Aorta (tissue), 5 donors: ENCODE results near the gene PTPRN2. TPM values are rescaled to one million over a fixed set of nuclear protein-coding genes. Genes with fewer than 3 reads are reported as not detected.

Experiments used
- ATAC-seq: fragments of 200-7000 bp; cut with Tn5 transposase; one replicate; pipeline ENCODE4 v1.9.1; 2022; ENCODE audit warnings: moderate library complexity; ENCODE audit not compliant: low FRiP score
- DNase-seq, 2 donors: peaks; one replicate each; pipeline ENCODE4 v3.0.0-alpha.2; 2020
- H3K27ac ChIP-seq, 2 donors: one replicate each; pipeline ENCODE4 v1.5.1; 2013; ENCODE audit warnings: low read length in 2 of 2, mild to moderate bottlenecking in 2 of 2, moderate library complexity in 2 of 2, control low read depth in 1 of 2, inconsistent platforms in 1 of 2, low read depth in 1 of 2
- H3K27me3 ChIP-seq, 2 donors: one replicate each; pipeline ENCODE4 v1.6.1; 2013; ENCODE audit warnings: control low read depth in 1 of 2, low read length in 1 of 2, mild to moderate bottlenecking in 1 of 2, moderate library complexity in 1 of 2; ENCODE audit not compliant: insufficient read depth in 2 of 2, control insufficient read depth in 1 of 2
- H3K36me3 ChIP-seq, 2 donors: one replicate each; pipeline ENCODE4 v1.6.1; 2013; ENCODE audit warnings: control low read depth in 1 of 2, low read length in 1 of 2, mild to moderate bottlenecking in 1 of 2; ENCODE audit not compliant: insufficient read depth in 2 of 2, control insufficient read depth in 1 of 2
- H3K4me1 ChIP-seq, 2 donors: one replicate each; pipeline ENCODE4 v1.6.1; 2013; ENCODE audit warnings: low read length in 2 of 2, control low read depth in 1 of 2, mild to moderate bottlenecking in 1 of 2, moderate library complexity in 1 of 2; ENCODE audit not compliant: insufficient read depth in 2 of 2, control insufficient read depth in 1 of 2
- H3K4me3 ChIP-seq, 2 donors: one replicate each; pipeline ENCODE4 v1.5.1; 2013; ENCODE audit warnings: low read length in 2 of 2, control low read depth in 1 of 2, mild to moderate bottlenecking in 1 of 2
- H3K9me3 ChIP-seq: one replicate; pipeline ENCODE4 v1.6.1; 2013; ENCODE audit warnings: mild to moderate bottlenecking, low read length; ENCODE audit not compliant: control insufficient read depth
- WGBS, 2 donors: extraction: QIAGEN DNeasy Blood & Tissue Kit; methylation state at CpG; one replicate each; pipeline ENCODE4 v1.1.7; 2013; 5-methylcytosine and 5-hydroxymethylcytosine counted together
- intact Hi-C, 2 donors: fragments of 100-400 bp; cut with DNase I; formaldehyde crosslinking; loops; one replicate each; pipeline versions ENCODE4 v1.14.2 to v1.15.0; 2022
- polyA plus RNA-seq, 2 donors: library from polyadenylated mRNA; stranded (reverse); fragments of 200-250 nt; gene quantifications; one replicate each; pipeline ENCODE4 v1.2.3, GENCODE V29; 2013
- total RNA-seq, 2 donors: library from RNA; stranded (reverse); fragmentation: NEBNext Ultra II Directional; extraction: Animal tissue kit (Norgen Biotek cat#: 25700); gene quantifications; one replicate each; pipeline ENCODE4 v1.2.1, GENCODE V29; 2021
- donor health status: healthy with polysubstance abuse.
- donor health status: Bipolar disorder and iron deficiency.
- donor health status: DM: no; HTN: no; CAD: no.
- donor health status: DM: no; HTN: no; CAD: no.
- donor health status: DM: yes; HTN: yes; CAD: no.

The PTPRN2 gene
- total and polyA plus RNA-seq, 4 donors, result 0.67 to 3.3 (median 1.4) TPM

DNA sequence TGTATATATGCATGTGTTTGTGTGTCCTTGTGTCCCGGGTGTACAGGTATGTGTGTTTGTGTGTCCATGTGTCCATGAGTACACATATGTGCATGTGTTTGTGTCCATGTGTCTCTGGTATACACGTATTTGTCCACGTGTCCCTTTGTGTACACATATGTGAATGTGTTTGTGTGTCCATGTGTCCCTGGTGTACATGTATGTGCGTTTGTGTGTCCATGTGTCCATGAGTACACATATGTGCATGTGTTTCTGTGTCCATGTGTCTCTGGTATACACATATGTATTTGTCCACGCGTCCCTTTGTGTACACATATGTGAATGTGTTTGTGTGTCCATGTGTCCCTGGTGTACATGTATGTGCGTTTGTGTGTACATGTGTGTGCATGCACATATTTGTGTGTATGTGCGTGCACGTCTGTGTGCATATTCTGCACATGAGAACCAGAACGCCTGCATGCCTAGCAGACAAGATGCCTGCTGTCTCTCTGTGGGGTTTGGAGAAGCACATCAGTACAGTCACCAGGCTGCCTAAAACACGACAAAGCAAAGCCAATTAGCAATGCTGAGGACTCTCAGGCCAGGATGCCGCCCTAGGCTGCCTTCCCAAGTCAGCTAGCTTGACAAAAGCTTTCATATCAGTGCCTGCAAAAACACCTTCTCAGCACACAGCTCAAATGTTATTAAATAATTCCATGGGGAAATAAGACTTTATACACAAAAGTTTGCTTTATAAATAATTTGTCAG is 327.8 kb downstream of the PTPRN2 start:
- no peak overlapping the region for H3K27ac ChIP-seq
- no peak for ATAC-seq
- H3K4me1 ChIP-seq, result no peaks in the 10 kb centered on the region
- peak in 1 of 2 donors; percentile 14 for DNase-seq
- 78 to 79% methylated on average over 12 of the region's 12 CpGs for WGBS, 2 donors
- no peak overlapping the region for H3K4me3 ChIP-seq
- H3K36me3 ChIP-seq, result no peaks in the 10 kb centered on the region
- intact Hi-C loops, result no loop called here
- H3K27me3 ChIP-seq, result no peaks in the 10 kb centered on the region
- H3K9me3 ChIP-seq, result peaks cover 1% of the 10 kb centered on the region

DNA sequence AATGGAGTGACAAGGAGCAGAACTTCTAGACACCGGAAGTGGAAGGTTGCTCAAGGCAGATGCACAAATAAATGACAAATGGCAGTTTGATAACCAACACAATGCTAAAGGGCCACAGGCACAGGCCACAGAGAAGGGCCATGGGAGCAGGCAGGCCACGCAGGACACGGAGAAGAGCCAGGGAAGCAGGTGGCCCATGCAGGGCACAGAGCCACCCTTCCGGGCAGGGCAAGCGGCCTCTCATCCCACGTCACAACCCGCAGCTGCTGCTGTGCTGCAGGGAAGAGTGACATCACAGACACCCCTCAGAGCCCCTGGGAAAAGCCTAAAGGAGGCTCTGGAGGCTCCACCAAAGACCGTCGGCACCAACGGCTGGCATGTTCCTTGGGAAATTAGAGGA is 328.5 kb downstream of the PTPRN2 start:
- Histone ChIP-seq H3K27me3 (no peaks in the 10 kb centered on the region), H3K4me1 (no peaks in the 10 kb centered on the region), H3K27ac (no peak overlapping the region), H3K4me3 (no peak overlapping the region), H3K9me3 (peaks cover 1% of the 10 kb centered on the region), H3K36me3 (no peaks in the 10 kb centered on the region)
- ATAC-seq (no peak), DNase-seq (peak in 1 of 2 donors; percentile 16)
- intact Hi-C loops, result no loop called here
- 88% methylated on average over 10 of the region's 10 CpGs for WGBS, 2 donors

DNA sequence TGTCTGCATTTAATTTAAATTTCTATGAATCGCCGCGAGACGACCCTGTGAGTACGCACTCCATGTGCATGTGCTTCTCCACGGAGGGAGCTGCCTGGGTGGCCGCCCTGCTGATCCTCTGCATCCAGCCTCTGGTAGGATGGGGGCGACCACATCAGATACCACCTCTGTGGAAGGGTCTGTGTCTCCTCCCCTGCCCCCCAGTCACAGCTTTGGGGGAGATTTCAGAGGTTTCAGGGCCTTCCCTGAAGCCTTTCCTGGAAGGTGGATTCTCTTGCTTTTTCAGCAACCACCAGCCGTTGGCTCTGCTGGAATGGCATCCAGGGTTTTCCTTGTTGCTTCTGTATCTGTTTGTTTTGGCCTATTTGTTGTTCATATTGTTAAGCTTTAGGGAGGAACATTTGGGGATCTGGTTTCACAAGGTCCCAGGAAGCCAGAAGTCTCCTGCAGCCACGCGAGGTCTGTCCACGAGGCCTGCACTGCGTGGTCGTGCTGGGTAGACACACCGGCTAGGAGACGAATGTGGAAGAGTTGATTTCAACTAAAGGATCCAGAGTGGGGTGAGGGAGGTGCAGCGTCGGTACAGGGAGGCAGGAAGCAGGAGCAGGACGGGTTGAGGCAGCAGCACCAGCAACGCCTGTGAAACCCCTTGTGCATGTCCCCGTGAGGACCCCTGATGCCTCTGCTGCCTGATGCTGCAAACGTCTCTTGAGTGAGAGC is 329.1 kb downstream of the PTPRN2 start:
- no peaks in the 10 kb centered on the region for H3K4me1 ChIP-seq
- no peaks in the 10 kb centered on the region for H3K36me3 ChIP-seq
- H3K27me3 ChIP-seq, result no peaks in the 10 kb centered on the region
- DNase-seq, result peak in 1 of 2 donors; percentile 46
- 83 to 84% methylated on average over 22 of the region's 22 CpGs for WGBS, 2 donors
- H3K27ac ChIP-seq, result no peak overlapping the region
- intact Hi-C loops, result no loop called here
- no peak for ATAC-seq
- peaks cover 1% of the 10 kb centered on the region for H3K9me3 ChIP-seq
- H3K4me3 ChIP-seq, result no peak overlapping the region

DNA sequence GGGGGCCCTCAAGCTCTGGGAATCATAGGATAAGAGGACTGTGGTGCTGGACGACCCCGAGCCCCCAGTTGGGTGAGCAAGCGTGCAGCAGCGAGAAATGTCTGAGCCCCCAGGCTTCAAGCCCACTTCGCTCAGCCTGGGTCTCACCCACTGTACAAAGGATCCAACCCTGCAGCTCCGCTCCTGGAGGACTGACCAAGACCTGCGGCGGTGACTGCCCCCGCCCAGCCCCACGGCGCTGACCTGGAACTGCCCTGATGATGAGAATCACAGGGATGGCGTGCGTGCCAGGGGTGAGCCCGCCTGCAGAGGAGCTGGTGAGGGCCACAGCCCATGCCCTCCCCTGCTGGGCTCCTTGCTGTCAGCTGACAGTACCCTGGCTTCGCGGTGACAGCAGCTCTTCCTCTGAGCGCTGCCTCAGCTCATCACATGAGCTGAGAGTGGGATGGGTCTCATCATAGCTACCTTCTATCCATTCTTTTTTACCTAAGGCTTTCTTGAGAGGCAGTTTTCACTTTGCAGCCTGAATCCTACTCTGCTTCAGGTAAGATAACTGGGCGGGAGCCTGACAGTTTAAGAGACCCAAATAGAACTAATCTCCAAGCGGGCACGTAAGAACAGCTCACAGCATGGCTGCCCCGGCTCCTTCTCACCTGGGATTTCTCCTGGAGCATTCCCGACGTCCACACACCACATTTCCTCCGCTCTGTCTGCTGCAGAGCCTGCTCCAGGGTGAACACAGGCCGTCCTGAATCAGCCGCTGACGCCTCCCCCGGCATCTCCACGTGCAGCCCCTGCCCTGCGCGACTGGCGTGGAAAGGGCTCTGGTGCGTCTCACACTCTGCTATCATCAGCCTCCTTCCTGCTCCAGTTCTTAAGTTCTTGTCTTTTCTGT is 329.9 kb downstream of the PTPRN2 start:
- ATAC-seq, result no peak
- WGBS, 2 donors, result 88 to 89% methylated on average over 33 of the region's 33 CpGs
- intact Hi-C loops, result no loop called here
- H3K36me3 ChIP-seq, result no peaks in the 10 kb centered on the region
- peaks cover 1% of the 10 kb centered on the region for H3K9me3 ChIP-seq
- peak in 1 of 2 donors; percentile 59 for DNase-seq
- no peak overlapping the region for H3K27ac ChIP-seq
- H3K4me1 ChIP-seq, result no peaks in the 10 kb centered on the region
- no peak overlapping the region for H3K4me3 ChIP-seq
- no peaks in the 10 kb centered on the region for H3K27me3 ChIP-seq

DNA sequence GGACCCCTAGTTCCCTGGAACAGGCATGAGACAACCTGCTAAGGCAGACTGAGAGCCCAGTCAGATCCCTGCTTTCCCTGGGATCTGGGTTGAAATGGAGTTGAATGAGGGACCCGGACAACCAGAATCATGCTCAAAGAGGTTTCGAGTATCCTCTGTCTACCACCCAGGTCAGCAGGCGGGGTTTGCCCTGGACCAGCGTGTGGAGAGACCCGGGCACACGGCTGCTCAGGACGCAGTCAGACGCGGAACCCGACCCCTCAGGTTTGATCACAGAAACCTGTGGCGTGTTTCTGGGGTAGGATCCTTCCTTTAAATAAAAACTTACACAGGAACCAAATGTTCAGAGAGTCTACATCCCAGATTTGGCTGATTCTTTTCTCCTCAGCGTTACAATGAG is 330.6 kb downstream of the PTPRN2 start:
- H3K4me3 ChIP-seq, result no peak overlapping the region
- WGBS, 2 donors, result 92 to 94% methylated on average over 12 of the region's 12 CpGs
- ATAC-seq (no peak), DNase-seq (peak in 1 of 2 donors; percentile 33)
- no peak overlapping the region for H3K27ac ChIP-seq
- intact Hi-C loops, result no loop called here
- peaks cover under 1% of the 10 kb centered on the region for H3K9me3 ChIP-seq
- no peaks in the 10 kb centered on the region for H3K27me3 ChIP-seq
- H3K36me3 ChIP-seq, result no peaks in the 10 kb centered on the region
- H3K4me1 ChIP-seq, result no peaks in the 10 kb centered on the region

DNA sequence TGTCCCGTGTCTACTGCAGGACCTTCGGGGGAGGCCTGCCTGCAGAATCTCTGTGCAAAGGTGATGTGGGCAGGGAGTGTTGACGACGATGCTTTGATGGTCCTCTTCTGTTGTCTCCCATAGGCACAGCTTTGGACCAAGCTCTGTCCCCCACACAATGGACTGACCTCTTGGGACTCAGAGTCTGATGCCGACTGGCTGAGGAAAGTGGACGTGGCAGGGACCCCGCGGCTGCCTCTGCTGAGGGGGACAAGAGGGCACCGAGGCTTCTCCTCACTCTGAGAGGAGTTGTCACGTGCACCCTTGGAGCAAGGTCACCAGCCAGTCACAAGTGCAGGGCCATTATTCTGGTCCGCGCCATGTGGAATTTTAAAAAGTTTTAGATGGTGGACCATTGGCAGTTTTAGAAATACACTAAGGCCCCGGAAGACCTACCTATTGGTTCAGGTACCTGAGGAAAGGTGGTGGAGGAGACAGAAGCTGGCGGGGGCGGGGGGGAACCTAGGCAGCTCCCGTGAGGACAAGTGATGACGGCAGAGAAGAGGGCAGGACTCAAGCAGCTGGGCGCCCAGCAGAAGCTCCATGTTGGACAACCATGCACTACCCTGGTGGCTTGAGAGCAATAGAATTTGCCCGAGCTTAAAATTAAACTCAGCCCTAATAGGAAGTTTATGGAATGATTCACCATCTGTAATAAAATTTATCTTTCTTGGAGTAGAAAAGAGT is 331.4 kb downstream of the PTPRN2 start:
- intact Hi-C loops, result no loop called here
- DNase-seq (peak in 1 of 2 donors; percentile 55), ATAC-seq (no peak)
- Histone ChIP-seq H3K4me3 (no peak overlapping the region), H3K27me3 (no peaks in the 10 kb centered on the region), H3K4me1 (no peaks in the 10 kb centered on the region), H3K9me3 (no peaks in the 10 kb centered on the region), H3K27ac (no peak overlapping the region), H3K36me3 (no peaks in the 10 kb centered on the region)
- 81 to 84% methylated on average over 19 of the region's 19 CpGs for WGBS, 2 donors

DNA sequence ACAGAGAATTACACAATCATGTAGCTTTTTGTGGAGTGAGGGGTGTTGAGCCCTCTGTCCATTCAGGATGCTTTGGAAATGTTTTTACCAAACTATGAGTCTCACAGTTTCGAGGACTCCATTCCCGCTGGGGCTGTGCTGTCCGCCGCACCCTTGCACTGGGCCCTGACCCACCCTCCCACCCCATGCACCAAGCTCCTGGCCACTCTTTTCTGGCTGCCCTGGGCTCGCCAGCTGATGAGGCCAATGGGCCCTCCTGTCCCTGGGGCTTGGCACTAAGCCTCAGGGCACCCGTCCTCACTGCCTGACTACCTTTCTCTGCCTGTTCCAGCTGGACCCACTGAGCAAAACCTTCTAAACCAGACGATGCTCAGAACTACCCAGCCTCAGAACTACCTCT is 332.1 kb downstream of the PTPRN2 start:
- Histone ChIP-seq H3K4me1 (no peaks in the 10 kb centered on the region), H3K36me3 (no peaks in the 10 kb centered on the region), H3K9me3 (no peaks in the 10 kb centered on the region), H3K27me3 (no peaks in the 10 kb centered on the region), H3K27ac (no peak overlapping the region), H3K4me3 (no peak overlapping the region)
- DNase-seq (no peak), ATAC-seq (no peak)
- intact Hi-C loops, result no loop called here
- 77 to 83% methylated on average over 7 of the region's 7 CpGs for WGBS, 2 donors

DNA sequence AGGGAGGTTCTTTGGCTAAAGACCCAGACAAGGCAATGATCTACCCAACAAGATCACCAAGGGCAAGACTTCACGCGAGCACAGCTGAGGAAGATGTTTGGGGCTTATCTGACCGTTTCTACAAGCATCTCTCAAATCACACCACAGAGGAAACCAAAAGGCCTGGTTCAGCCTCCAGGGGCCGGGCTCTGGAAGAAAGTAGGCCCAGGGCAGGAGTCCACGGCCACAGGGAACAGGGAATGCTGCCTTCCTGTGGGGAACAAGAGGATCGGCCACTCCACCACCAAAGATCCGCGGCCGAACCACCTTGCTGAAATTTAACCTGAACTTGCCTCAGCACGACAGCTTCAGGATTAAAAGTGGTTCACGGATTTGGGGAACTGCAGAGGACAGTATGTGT is 332.5 kb downstream of the PTPRN2 start:
- ATAC-seq (no peak), DNase-seq (peak in 1 of 2 donors; percentile 64)
- Histone ChIP-seq H3K4me1 (no peaks in the 10 kb centered on the region), H3K9me3 (no peaks in the 10 kb centered on the region), H3K36me3 (no peaks in the 10 kb centered on the region), H3K27me3 (no peaks in the 10 kb centered on the region), H3K4me3 (no peak overlapping the region), H3K27ac (no peak overlapping the region)
- WGBS, 2 donors, result 85 to 91% methylated on average over 11 of the region's 11 CpGs
- intact Hi-C loops, result no loop called here
